ENCODE results near the gene TTC8. TPM values are rescaled to one million over a fixed set of nuclear protein-coding genes. Genes with fewer than 3 reads are reported as not detected.

Gene TTC8
- total RNA-seq, 4 donors from 2014 or later: 10.5 to 18.2 (median 12.1) TPM

- TF ChIP-seq CTCF (IDR thresholded peaks at IDR 0.05): no peak
- TF ChIP-seq POLR2A (IDR thresholded peaks at IDR 0.05): no peak
- TF ChIP-seq EP300 (IDR thresholded peaks at IDR 0.05): no peak
- no peak for TF ChIP-seq POLR2AphosphoS5 (IDR thresholded peaks at IDR 0.05)
- no peaks in the 10 kb centered on the region for H3K36me3 ChIP-seq
- H3K4me1 ChIP-seq: peaks cover 15% of the 10 kb centered on the region
- no peaks in the 10 kb centered on the region for H3K9me3 ChIP-seq
- H3K4me3 ChIP-seq: no peak overlapping the region
- WGBS: 39% methylated on average over 3 of the region's 3 CpGs
- peaks cover 7% of the 10 kb centered on the region for H3K27me3 ChIP-seq
- H3K27ac ChIP-seq: no peak overlapping the region
- DNase-seq (ENCODE audit: low spot score in 2 of 2): no peak
These were observed 33.2 kb upstream of the TTC8 start for GRCh38 chr14:88791252-88791621.

DNA sequence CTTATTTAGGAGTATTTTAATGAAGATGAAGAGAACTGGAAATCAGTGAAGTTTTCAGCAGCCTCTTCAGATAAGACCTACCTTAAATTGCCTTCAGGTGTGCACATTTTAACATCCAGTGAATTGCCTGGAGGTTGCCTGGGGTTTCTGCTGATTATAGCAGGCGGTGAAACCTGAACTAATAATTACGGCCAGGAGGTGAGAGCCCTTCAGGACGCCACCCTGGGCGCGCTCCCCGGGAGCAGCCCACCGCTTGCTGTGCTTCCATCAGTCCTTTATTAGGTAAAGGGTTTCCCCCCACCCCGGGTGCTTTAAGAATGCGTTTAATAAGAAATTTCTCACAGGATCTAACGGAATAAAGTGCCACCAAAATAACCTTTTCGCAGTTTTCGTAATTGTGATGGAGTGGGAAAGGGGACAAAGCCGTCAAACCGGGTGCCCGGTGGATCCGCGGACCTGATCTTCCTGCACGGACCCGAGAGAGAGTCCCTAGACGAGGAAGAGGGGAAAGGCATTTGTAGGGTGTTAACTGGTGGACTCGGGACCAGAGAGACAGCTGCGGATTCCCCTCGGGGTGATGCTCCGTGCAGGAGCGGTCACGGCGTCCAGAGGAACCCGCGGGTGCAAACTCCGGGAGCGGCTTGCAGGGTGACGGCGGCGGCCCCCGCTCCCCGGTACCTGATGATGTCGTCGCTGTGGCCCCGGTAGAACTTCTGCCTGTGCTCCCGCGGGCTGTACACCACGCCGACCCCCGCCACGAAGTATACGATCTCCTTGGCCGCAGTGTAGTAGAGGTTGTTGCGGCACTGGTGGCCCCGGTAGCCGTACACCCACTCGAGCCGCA is 32.6 kb upstream of the TTC8 start:
- no peaks in the 10 kb centered on the region for H3K9me3 ChIP-seq
- no peak overlapping the region for H3K27ac ChIP-seq
- peaks cover 7% of the 10 kb centered on the region for H3K27me3 ChIP-seq
- 8% methylated on average over 20 of the region's 52 CpGs for WGBS
- no peak for TF ChIP-seq POLR2A (IDR thresholded peaks at IDR 0.05)
- no peak for TF ChIP-seq CTCF (IDR thresholded peaks at IDR 0.05)
- TF ChIP-seq EP300 (IDR thresholded peaks at IDR 0.05): no peak
- no peak for TF ChIP-seq POLR2AphosphoS5 (IDR thresholded peaks at IDR 0.05)
- peaks cover 15% of the 10 kb centered on the region for H3K4me1 ChIP-seq
- DNase-seq (ENCODE audit: low spot score in 2 of 2): peak in 1 of 2 donors; percentile 65
- H3K4me3 ChIP-seq: peak overlapping the region; percentile 73
- H3K36me3 ChIP-seq: no peaks in the 10 kb centered on the region

GRCh38 chr14:88792473-88793258 is 31.8 kb upstream of the TTC8 start, which contains the start of gene EML5:
Gene EML5 (minus strand): TSS chr14:88792953. CDS start chr14:88792503, 450 bp downstream.
- Histone ChIP-seq H3K27ac (peak within 1 kb of the TSS; percentile 39), H3K4me1 (peaks cover 15% of the 10 kb centered on the region), H3K27me3 (peaks cover 7% of the 10 kb centered on the region), H3K36me3 (no peaks in the 10 kb centered on the region), H3K4me3 (peak within 1 kb of the TSS; percentile 73), H3K9me3 (no peaks in the 10 kb centered on the region)
- TF ChIP-seq CTCF (IDR thresholded peaks at IDR 0.05): peak in 1 of 2 donors; percentile 44
- TF ChIP-seq POLR2AphosphoS5 (IDR thresholded peaks at IDR 0.05): no peak
- WGBS: 1% methylated on average over 22 of the region's 111 CpGs
- peak; percentile 85 to 88 for DNase-seq (ENCODE audit: low spot score in 2 of 2)

GRCh38 chr14:88793259-88793625 is 31.2 kb upstream of the TTC8 start:
- H3K36me3 ChIP-seq: no peaks in the 10 kb centered on the region
- no peak overlapping the region for H3K27ac ChIP-seq
- TF ChIP-seq EP300 (IDR thresholded peaks at IDR 0.05): no peak
- no peak for TF ChIP-seq POLR2A (IDR thresholded peaks at IDR 0.05)
- TF ChIP-seq CTCF (IDR thresholded peaks at IDR 0.05): peak in 1 of 2 donors; percentile 11
- 51% methylated on average over 13 of the region's 13 CpGs for WGBS
- no peaks in the 10 kb centered on the region for H3K9me3 ChIP-seq
- peaks cover 15% of the 10 kb centered on the region for H3K4me1 ChIP-seq
- peaks cover 7% of the 10 kb centered on the region for H3K27me3 ChIP-seq
- no peak for DNase-seq (ENCODE audit: low spot score in 2 of 2)
- peak overlapping the region; percentile 73 for H3K4me3 ChIP-seq

GRCh38 chr14:88798156-88798555 is 26.3 kb upstream of the TTC8 start:
- 34% methylated on average over 4 of the region's 4 CpGs for WGBS

More at GRCh38 chr14:88798156-88798555, 26.3 kb upstream of the TTC8 start:
- TF ChIP-seq CTCF (IDR thresholded peaks at IDR 0.05): no peak
- no peak for TF ChIP-seq POLR2A (IDR thresholded peaks at IDR 0.05)
- no peak for TF ChIP-seq POLR2AphosphoS5 (IDR thresholded peaks at IDR 0.05)
- TF ChIP-seq EP300 (IDR thresholded peaks at IDR 0.05): no peak
- Histone ChIP-seq H3K27ac (no peak overlapping the region), H3K36me3 (no peaks in the 10 kb centered on the region), H3K4me1 (peaks cover 5% of the 10 kb centered on the region), H3K9me3 (no peaks in the 10 kb centered on the region), H3K27me3 (peaks cover 4% of the 10 kb centered on the region), H3K4me3 (no peak overlapping the region)
- DNase-seq (ENCODE audit: low spot score in 2 of 2): no peak
